Stimulated activated naive B cell treated with anti-CD40 and anti-IgM and Interleukin-4, amounts not matched to agents 10 μg/mL and 1 μg/mL and 100 μg/mL, for 72 hours (primary cell): ENCODE results near the gene ASMT.
"Not testable (repeated sequence)": the region's sequence is repeated elsewhere in the genome, so short reads cannot be mapped to it uniquely, and the experiment has no call there.

Source experiments
- ATAC-seq, 2 donors: fragments of 150-1000 bp; cut with Tn5 transposase; replicated peaks; 2 replicates each; pipeline ENCODE4 v1.10.0; 2021; ENCODE audit warnings: moderate library complexity in 1 of 2
- DNase-seq: peaks from one replicate; pipeline ENCODE4 v3.0.0; 2021
- H3K27ac Mint-ChIP-seq: one replicate; pipeline ENCODE4 v1.8.0; 2022; ENCODE audit warnings: mild to moderate bottlenecking, mixed read lengths
- H3K27me3 Mint-ChIP-seq, 2 donors: one replicate each; pipeline ENCODE4 v1.8.0; 2022; ENCODE audit warnings: mixed read lengths in 2 of 2
- H3K36me3 Mint-ChIP-seq, 2 donors: one replicate each; pipeline ENCODE4 v1.8.0; 2022; ENCODE audit warnings: mixed read lengths in 2 of 2, mild to moderate bottlenecking in 1 of 2
- H3K4me1 Mint-ChIP-seq, 2 donors: one replicate each; pipeline ENCODE4 v1.8.0; 2022; ENCODE audit warnings: mixed read lengths in 2 of 2, mild to moderate bottlenecking in 1 of 2
- H3K4me3 Mint-ChIP-seq, 2 donors: one replicate each; pipeline ENCODE4 v1.8.0; 2022; ENCODE audit warnings: mild to moderate bottlenecking in 2 of 2, mixed read lengths in 2 of 2, moderate library complexity in 1 of 2
- H3K9me3 Mint-ChIP-seq, 2 donors: one replicate each; pipeline ENCODE4 v1.8.0; 2022; ENCODE audit warnings: mixed read lengths in 2 of 2, mild to moderate bottlenecking in 1 of 2

The ASMT gene, protein sequence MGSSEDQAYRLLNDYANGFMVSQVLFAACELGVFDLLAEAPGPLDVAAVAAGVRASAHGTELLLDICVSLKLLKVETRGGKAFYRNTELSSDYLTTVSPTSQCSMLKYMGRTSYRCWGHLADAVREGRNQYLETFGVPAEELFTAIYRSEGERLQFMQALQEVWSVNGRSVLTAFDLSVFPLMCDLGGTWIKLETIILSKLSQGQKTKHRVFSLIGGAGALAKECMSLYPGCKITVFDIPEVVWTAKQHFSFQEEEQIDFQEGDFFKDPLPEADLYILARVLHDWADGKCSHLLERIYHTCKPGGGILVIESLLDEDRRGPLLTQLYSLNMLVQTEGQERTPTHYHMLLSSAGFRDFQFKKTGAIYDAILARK

DNA sequence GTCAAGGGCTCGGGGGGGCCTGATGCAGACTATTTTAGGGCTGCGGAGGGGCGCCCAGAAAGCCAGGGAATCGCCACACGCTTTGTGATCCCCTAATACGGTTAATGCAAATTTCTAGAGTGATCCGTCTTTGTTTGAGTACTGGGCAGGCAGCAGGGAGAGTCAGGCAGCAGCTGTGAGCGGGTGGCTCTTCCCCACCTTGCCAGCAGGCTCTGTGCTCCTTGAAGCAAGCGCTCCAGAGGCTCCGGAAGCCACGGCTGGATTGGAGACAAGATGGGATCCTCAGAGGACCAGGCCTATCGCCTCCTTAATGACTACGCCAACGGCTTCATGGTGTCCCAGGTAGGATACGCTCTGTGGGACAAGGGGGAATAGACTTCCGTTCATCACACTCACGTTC, at the start of gene ASMT:
TSS of gene ASMT (plus strand) at position 133 of the 400 bp plus-strand sequence. CDS start at position 274, 141 bp downstream.
- Mint-ChIP-seq H3K9me3 (no peaks in the 10 kb centered on the region), H3K36me3 (no peaks in the 10 kb centered on the region), H3K27ac (no peak within 1 kb of the TSS), H3K4me3 (no peak within 1 kb of the TSS), H3K27me3 (peaks cover 4 to 10% of the 10 kb centered on the region in 2 donors), H3K4me1 (peaks cover 6 to 9% of the 10 kb centered on the region in 2 donors)
- ATAC-seq (no peak), DNase-seq (no peak)

DNA sequence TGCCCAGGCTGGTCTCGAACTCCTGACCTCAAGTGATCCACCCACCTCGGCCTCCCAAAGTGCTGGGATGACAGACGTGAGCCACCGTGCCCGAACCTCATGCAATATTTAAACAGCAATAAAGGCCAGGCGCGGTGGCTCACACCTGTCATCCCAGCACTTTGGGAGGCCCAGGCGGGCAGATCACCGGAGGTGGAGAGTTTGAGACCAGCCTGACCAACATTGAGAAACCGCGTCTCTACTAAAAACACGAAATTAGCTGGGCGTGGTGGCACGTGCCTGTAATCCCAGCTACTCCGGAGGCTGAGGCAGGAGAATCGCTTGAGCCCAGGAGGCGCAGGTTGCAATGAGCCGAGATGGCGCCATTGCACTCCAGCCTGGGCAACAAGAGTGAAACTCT, 40.7 kb upstream of the ASMT start:
- not testable (repeated sequence) for H3K27me3 Mint-ChIP-seq, ATAC-seq, DNase-seq, H3K36me3 Mint-ChIP-seq, H3K9me3 Mint-ChIP-seq, H3K27ac Mint-ChIP-seq, H3K4me3 Mint-ChIP-seq
- H3K4me1 Mint-ChIP-seq: peaks cover 11 to 14% of the 10 kb centered on the region in 2 donors

DNA sequence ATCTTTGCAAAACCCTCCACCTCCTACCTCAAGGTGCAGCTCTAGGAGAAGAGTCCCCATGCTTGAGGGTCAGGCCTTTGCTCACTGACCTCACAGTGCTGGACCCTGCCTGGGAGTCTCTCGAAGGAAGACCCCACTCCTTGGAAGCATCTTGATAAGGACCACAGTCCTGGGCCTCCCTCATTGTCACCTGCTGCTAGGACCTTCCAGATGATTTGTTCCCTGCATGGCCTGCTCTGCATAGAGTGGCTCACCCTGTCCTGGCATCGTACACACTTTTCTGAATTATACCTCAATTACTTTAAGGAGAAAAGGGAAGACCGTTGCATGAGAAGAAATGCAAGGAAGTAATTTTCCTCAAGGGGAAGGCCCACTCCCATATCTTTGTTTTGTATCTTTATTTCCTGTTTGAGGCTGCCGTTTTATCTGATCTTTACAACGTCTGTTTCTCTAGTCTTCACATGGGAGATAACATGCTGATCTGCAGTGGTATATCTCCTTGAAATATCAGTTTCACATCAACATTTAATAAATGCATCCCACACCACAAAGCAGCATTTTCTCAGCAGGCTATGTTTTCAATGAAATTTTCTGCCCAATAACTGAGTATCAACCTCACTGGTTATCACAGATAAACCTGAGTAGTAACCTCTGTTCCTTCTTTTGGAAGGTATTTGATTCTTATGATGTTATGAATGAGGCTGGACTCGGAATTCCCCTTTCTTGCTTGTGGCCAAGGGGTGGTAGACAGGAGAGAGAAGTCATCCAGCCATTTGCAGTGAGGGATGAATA, 38.5 kb upstream of the ASMT start:
- ATAC-seq: peak; percentile 73 to 77

DNA sequence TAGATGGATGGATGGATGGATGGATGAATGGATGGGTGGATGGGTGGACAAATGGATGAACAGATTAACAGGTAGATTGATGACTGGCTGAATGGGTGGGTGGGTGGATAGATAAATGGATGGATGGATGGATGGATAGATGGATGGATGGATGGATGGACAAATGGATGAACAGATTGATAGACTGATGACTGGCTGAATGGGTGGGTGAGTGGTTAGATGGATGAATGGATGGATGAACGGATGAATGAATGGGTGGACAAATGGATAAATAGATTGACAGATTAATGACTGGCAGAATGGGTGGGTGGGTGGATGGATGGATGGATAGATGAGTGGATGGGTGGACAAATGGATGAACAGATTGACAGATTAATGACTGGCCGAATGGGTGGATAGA, 37.0 kb upstream of the ASMT start:
- no peaks in the 10 kb centered on the region for H3K27me3 Mint-ChIP-seq
- no peak for DNase-seq
- H3K9me3 Mint-ChIP-seq: no peaks in the 10 kb centered on the region
- no peaks in the 10 kb centered on the region for H3K36me3 Mint-ChIP-seq
- no peak for ATAC-seq
- peaks cover under 1 to 3% of the 10 kb centered on the region in 2 donors for H3K4me1 Mint-ChIP-seq
- H3K4me3 Mint-ChIP-seq: no peak overlapping the region
- no peak overlapping the region for H3K27ac Mint-ChIP-seq

More for the DNA sequence above, 38.5 kb upstream of the ASMT start:
- peaks cover 0 to 1% of the 10 kb centered on the region in 2 donors for H3K4me1 Mint-ChIP-seq
- no peak overlapping the region for H3K4me3 Mint-ChIP-seq
- no peak overlapping the region for H3K27ac Mint-ChIP-seq
- H3K9me3 Mint-ChIP-seq: no peaks in the 10 kb centered on the region
- DNase-seq: no peak
- H3K36me3 Mint-ChIP-seq: no peaks in the 10 kb centered on the region
- H3K27me3 Mint-ChIP-seq: no peaks in the 10 kb centered on the region

DNA sequence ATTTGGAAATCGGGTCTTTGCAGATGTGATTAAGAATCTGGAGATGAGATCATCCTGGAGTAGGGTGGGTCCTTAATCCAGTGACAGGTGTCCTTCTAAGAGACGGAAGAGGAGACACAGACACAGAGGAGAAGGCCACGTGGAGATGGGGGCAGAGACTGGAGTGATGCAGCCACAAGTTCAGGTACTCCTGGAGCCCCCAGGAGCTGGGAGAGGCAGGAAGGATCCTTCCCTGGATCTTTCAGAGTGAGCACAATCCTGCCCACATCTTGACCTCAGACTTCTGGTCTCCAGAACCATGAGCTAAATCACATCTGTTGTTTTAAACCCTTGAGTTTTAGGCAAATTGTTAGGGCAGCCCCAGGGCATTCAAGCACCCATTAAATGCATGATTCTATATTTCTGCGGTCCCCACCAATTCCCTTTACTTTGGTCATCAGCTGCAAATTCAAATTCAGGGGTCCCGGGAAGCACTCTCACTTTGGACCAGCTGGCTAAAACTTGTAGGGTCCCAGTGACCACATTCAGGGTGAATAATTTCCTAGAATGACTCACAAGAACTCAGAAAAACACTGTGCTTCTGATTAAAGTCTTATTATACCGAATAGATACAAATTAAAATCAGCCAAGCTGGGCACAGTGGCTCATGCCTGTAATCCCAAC, 36.2 kb upstream of the ASMT start:
- ATAC-seq (no peak), DNase-seq (no peak)
- H3K27me3 Mint-ChIP-seq: no peaks in the 10 kb centered on the region
- H3K4me3 Mint-ChIP-seq: no peak overlapping the region
- H3K27ac Mint-ChIP-seq: no peak overlapping the region
- no peaks in the 10 kb centered on the region for H3K36me3 Mint-ChIP-seq
- peaks cover 8% of the 10 kb centered on the region in 2 donors for H3K4me1 Mint-ChIP-seq
- no peaks in the 10 kb centered on the region for H3K9me3 Mint-ChIP-seq

DNA sequence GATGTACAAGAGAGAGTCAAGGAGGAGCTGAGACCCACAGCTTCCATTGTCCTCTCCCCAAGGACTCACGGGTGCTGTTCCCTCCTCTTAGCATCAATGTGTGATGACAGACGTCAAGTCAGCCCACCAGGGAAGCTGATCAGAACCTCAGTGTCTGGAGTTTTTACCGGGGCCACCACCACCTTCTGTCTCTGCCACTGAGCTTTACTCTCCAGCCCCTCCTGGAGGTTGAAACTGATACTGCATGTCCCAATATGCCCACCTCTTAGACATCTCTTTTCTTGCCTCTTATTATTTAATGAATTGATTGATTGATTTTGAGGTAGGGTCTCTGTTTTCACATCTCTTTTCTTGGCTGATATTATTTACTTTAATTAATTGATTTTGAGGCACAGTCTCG, 33.7 kb upstream of the ASMT start:
- Mint-ChIP-seq H3K9me3 (no peaks in the 10 kb centered on the region), H3K4me3 (no peak overlapping the region), H3K36me3 (no peaks in the 10 kb centered on the region), H3K27ac (no peak overlapping the region), H3K4me1 (peaks cover 8 to 10% of the 10 kb centered on the region in 2 donors), H3K27me3 (no peaks in the 10 kb centered on the region)
- DNase-seq (peak; percentile 51), ATAC-seq (peak; percentile 70 to 73)

DNA sequence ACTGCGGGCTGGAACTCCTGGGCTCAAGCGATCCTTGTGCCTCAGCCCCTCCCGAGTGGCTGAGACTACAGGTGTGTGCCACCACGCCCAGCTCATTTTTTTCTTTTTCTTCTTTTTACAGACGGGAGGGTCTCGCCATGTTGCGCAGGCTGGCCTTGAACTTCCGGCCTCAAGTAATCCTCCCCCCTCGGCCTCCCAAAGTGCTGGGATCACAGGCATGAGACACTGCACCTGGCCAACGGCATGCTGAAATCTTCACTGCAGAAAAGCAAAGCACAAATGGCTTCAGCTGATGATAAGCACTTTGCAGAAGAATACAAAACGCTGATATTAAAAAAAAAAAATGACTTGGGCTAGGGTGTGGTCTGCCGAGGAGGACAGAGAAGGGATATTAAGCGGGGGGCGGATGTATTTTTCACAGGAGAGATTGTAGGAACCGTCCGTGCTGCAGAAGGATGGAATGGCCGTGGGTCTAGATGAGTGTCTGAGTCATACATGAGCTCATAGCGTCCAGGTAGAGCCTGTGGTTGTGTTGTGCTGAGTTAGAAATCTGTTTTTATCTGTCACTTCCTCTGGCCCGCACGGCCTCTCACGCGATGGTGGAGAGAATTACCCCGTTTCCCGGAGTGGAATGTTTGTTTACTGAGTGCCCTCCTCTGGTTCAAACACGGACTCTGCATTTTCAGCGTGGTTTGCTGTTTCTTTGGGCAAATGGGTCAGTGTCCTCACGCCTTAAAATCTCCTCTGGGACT, 32.0 kb upstream of the ASMT start:
- Mint-ChIP-seq H3K27me3 (no peaks in the 10 kb centered on the region), H3K36me3 (no peaks in the 10 kb centered on the region), H3K9me3 (no peaks in the 10 kb centered on the region), H3K4me1 (peaks cover 14 to 15% of the 10 kb centered on the region in 2 donors), H3K4me3 (peak overlapping the region in 1 of 2 donors; percentile 39), H3K27ac (peak overlapping the region; percentile 91)
- ATAC-seq: peak; percentile 67 to 78
- no peak for DNase-seq

DNA sequence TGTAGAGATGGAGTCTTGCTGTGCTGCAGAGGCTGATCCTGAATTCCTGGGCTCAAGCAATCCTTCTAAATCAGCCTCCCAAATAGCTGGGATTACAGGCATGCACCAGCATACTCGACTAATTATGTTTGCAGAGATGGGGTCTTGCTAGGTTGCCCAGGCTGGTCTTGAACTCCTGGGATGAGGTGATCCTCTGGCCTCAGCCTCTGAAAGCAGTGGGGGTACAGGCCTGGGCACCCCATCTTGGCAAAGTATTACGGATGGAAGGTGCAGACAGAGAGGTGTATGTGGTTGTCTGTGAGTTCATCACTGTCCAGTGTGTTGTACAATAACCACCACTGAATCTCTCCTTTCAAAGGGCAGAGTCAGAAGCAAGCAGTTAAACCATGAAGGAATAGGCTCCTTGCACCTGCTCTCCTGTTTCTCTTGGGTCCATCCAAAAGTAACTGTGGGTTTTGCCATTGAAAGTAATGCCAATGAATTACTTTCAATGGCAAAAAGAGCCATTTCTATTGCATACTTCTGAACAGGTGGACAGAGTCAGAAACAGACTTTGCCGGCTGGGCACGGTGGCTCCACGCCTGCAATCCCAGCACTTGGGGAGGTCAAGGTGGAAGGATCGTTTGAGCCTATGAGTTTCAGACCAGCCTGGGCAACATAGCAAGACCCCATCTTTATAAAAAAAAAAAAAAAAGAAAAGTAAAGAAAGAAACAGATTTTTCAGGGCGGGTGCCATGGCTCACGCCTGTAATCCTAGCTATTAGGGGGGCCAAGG, 30.4 kb upstream of the ASMT start:
- H3K4me1 Mint-ChIP-seq: peaks cover 14 to 18% of the 10 kb centered on the region in 2 donors
- DNase-seq (no peak), ATAC-seq (no peak)
- H3K4me3 Mint-ChIP-seq: no peak overlapping the region
- H3K27ac Mint-ChIP-seq: no peak overlapping the region
- no peaks in the 10 kb centered on the region for H3K27me3 Mint-ChIP-seq
- H3K36me3 Mint-ChIP-seq: no peaks in the 10 kb centered on the region
- no peaks in the 10 kb centered on the region for H3K9me3 Mint-ChIP-seq

DNA sequence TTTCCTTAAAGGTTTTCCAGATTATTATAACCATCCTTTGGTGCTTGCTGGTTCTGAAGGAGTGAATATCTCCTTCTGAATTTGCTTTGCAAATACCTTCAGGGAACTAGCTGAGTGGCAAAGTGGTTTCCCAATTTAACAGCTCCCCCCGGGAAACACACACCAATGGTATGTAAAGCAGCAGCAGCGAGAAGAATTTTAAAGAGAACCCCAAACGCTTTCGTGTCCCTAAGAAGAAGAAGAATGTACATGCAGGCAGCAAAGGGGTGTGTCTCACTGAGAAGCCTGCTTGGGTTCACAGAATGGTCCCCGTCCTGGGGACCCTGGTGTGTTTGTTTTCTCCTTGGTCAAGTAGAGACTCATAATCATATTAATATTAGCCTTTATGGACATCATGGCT, 27.7 kb upstream of the ASMT start:
- H3K4me1 Mint-ChIP-seq: peaks cover 15 to 26% of the 10 kb centered on the region in 2 donors
- no peaks in the 10 kb centered on the region for H3K9me3 Mint-ChIP-seq
- DNase-seq (no peak), ATAC-seq (no peak)
- no peak overlapping the region for H3K27ac Mint-ChIP-seq
- peaks cover 2 to 6% of the 10 kb centered on the region in 2 donors for H3K36me3 Mint-ChIP-seq
- H3K4me3 Mint-ChIP-seq: peak overlapping the region in 1 of 2 donors; percentile 22
- no peaks in the 10 kb centered on the region for H3K27me3 Mint-ChIP-seq

DNA sequence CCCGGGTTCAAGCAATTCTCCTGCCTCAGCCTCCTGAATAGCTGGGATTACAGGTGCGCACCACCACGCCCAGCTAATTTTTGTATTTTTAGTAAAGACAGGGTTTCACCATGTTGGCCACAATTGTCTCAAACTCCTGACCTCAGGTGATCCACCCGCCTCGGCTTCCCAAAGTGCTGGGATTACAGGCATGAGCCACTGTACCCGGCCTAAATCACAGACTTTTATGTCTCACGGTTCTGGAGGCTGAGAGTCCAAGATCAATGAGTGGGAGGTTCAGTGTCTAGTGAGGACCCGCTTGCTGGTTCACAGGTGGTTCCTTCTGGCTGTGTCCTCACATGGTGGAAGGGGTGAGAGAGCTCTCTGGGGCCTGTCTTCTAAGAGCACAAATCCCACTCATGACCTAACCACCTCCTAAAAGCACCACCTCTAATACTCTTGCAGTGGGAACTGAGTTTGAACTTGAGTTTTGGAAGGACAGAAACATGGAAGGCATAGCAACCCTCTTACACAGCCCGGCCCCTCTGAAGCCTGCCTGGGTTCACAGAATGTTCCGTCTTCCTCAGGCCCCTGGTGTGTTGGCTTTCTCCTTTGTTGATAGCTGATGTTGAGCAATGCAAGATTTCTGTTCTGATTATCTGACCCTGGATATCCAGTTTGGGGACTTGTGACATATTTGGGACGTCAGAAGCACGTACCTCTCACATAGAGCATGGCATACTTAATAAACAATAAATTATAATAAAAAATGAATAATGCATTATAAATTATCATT, 25.3 kb upstream of the ASMT start:
- ATAC-seq (no peak), DNase-seq (no peak)
- peak overlapping the region; percentile 76 for H3K27ac Mint-ChIP-seq
- H3K36me3 Mint-ChIP-seq: peaks cover 11 to 26% of the 10 kb centered on the region in 2 donors
- no peaks in the 10 kb centered on the region for H3K9me3 Mint-ChIP-seq
- H3K4me3 Mint-ChIP-seq: no peak overlapping the region
- no peaks in the 10 kb centered on the region for H3K27me3 Mint-ChIP-seq
- H3K4me1 Mint-ChIP-seq: peaks cover 15 to 28% of the 10 kb centered on the region in 2 donors

DNA sequence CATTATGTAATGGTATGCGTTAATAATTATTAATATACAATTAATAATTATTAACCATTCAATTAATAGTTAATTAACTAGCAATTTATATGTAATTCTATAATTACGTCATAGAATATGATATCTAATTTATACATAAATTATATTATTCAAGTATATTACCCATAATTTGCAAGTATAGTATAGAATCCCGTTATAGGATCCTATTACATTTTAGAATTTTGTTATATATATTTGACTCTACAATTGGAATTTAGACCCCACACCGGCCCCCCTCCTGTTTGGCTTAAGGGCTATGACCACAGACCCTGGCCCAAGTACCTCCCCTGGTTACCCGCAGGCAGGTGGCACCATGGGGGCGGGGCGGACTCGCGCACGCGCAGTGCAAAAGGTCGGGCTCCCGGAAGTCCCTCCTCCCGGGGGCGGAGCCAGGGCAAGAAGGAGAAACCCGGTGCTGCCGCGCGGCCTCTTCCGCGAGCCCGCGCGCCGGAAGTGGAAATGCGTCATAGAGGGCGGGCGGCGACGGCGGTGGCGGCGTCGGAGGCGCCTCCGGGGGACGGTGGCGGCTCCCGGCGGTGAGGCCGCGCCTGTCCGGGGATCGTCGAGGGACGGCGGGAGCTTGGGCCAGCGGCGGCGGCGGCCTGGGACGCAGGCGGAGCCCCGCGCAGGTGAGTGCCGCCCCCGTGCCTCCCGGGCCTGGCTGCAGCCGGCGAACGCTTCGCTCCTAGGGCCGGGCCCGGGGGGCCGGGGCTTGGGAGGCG, 23.6 kb upstream of the ASMT start, which contains the start of gene AKAP17A:
TSS of gene AKAP17A (plus strand) at position 503 of the 761 bp plus-strand sequence. CDS start 1,859 bp downstream, outside the sequence.
- Mint-ChIP-seq H3K4me3 (peak within 1 kb of the TSS; percentile 91 to 95), H3K27me3 (no peaks in the 10 kb centered on the region)
- peak; percentile 99 for DNase-seq

DNA sequence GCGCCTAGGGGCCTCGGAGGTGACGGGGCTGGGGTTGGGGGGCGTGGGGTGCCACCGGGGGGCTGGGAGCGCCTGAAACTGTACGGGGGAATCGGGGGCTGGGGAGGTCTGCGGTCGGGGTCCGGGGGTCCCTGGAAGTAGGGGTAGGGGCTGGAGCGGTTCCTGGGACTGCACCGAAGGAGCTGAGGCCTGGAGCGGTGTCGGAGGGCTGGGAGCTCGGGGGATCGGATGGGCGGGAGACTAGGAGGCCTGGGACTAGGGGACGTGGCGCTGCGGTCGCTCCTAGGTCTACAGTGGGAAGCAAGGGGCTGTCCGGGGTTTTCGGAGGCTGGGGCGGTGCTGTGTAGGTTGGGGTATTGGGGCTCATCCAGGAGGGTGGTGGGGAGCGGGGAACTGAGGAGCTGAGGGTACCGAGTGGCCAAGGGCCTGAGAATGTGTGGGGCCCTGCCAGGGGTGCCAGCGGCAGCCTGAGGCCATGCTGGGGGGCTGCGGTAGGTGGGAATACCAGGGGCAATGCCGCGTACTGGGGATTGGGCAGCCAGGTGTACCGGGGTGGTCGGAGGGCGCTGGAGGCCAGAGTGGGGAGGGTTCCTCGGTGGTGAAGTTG, 22.9 kb upstream of the ASMT start:
- H3K27ac Mint-ChIP-seq: peak overlapping the region; percentile 96
- peaks cover 23 to 41% of the 10 kb centered on the region in 2 donors for H3K36me3 Mint-ChIP-seq
- DNase-seq (no peak), ATAC-seq (peak; percentile 18 to 31)
- H3K4me1 Mint-ChIP-seq: peaks cover 17 to 36% of the 10 kb centered on the region in 2 donors
- no peaks in the 10 kb centered on the region for H3K9me3 Mint-ChIP-seq
- no peaks in the 10 kb centered on the region for H3K27me3 Mint-ChIP-seq
- peak overlapping the region; percentile 89 to 95 for H3K4me3 Mint-ChIP-seq

More for the DNA sequence above, 23.6 kb upstream of the ASMT start, which contains the start of gene AKAP17A:
- peak; percentile 85 to 90 for ATAC-seq
- Mint-ChIP-seq H3K4me1 (peaks cover 21 to 34% of the 10 kb centered on the region in 2 donors), H3K9me3 (no peaks in the 10 kb centered on the region), H3K27ac (peak within 1 kb of the TSS; percentile 97), H3K36me3 (peaks cover 19 to 37% of the 10 kb centered on the region in 2 donors)
